Activated T-helper 17 cell treated with anti-CD3 and anti-CD28 coated beads, Interleukin-2, amount 50 U/mL, for 72 hours (primary cell): ENCODE measurements around the gene EVPL. TPM values are rescaled to one million over a fixed set of nuclear protein-coding genes. Genes with fewer than 3 reads are reported as not detected.
A peak's percentile ranks its signal among the peaks of the same experiment; 100 is the strongest.
"Not testable (repeated sequence)": the region's sequence is repeated elsewhere in the genome, so short reads cannot be mapped to it uniquely, and the experiment has no call there.

Experiments used
- ATAC-seq: fragments of 150-1000 bp; cut with Tn5 transposase; replicated peaks from 2 replicates; pipeline ENCODE4 v1.10.0; 2021; ENCODE audit warnings: mild to moderate bottlenecking, moderate library complexity
- H3K27ac Mint-ChIP-seq: one replicate; pipeline ENCODE4 v1.8.0; 2022; ENCODE audit warnings: mixed read lengths
- H3K27me3 Mint-ChIP-seq: one replicate; pipeline ENCODE4 v1.8.0; 2022; ENCODE audit warnings: mixed read lengths
- H3K36me3 Mint-ChIP-seq: one replicate; pipeline ENCODE4 v1.8.0; 2022; ENCODE audit warnings: low read depth, mild to moderate bottlenecking, mixed read lengths
- H3K4me1 Mint-ChIP-seq: one replicate; pipeline ENCODE4 v1.8.0; 2022; ENCODE audit warnings: mixed read lengths
- H3K4me3 Mint-ChIP-seq: one replicate; pipeline ENCODE4 v1.8.0; 2022; ENCODE audit warnings: mild to moderate bottlenecking, mixed read lengths
- H3K9me3 Mint-ChIP-seq: one replicate; pipeline ENCODE4 v1.8.0; 2022; ENCODE audit warnings: mixed read lengths
- total RNA-seq, 2 donors: library from RNA; stranded (reverse); gene quantifications; one replicate each; pipeline ENCODE4 v1.2.3, GENCODE V29; 2022

The EVPL gene
- total RNA-seq, result under 1 TPM in 1 of 2 donors, not detected in 1; 0.11 TPM

GRCh38 chr17:76027159-76027839 is at the start of gene EVPL:
TSS of gene EVPL (minus strand) at chr17:76027306. CDS start at chr17:76027198, 108 bp downstream.
- H3K4me1 Mint-ChIP-seq, result peaks cover 3% of the 10 kb centered on the region
- no peaks in the 10 kb centered on the region for H3K27me3 Mint-ChIP-seq
- H3K4me3 Mint-ChIP-seq, result no peak within 1 kb of the TSS
- no peaks in the 10 kb centered on the region for H3K9me3 Mint-ChIP-seq
- H3K36me3 Mint-ChIP-seq, result no peaks in the 10 kb centered on the region
- ATAC-seq, result no peak
- H3K27ac Mint-ChIP-seq, result no peak within 1 kb of the TSS

DNA sequence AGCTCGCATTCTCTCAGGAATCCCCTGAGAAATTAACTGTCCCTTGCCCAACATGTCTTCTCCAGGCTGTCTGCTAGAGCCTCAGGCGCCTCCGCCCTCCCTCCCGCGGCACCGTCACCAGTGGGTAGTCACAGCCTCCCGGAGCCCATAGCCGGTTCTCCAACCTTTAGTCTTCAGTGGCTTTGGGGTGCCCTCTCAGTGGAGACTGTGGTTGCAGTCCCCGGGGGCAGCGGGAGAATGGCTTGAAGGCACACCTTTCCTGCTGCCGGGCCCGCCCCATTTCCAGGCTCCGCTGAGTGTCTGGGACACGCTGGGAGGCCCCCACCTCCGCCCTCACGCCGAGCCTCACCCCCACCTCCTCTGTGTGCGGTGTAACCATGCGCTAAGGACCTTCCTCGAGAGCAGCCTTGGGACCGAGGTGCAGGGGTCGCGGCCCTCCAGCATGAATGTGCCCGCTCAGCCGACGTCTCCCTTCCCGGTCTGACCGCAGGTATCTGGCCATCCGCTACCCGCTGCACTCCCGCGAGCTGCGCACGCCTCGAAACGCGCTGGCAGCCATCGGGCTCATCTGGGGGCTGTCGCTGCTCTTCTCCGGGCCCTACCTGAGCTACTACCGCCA is 49.1 kb upstream of the EVPL start:
- Mint-ChIP-seq H3K9me3 (no peaks in the 10 kb centered on the region), H3K4me1 (peaks cover 9% of the 10 kb centered on the region), H3K36me3 (peaks cover 47% of the 10 kb centered on the region), H3K27me3 (peaks cover 23% of the 10 kb centered on the region), H3K27ac (no peak overlapping the region), H3K4me3 (peak overlapping the region; percentile 70)
- ATAC-seq, result no peak

DNA sequence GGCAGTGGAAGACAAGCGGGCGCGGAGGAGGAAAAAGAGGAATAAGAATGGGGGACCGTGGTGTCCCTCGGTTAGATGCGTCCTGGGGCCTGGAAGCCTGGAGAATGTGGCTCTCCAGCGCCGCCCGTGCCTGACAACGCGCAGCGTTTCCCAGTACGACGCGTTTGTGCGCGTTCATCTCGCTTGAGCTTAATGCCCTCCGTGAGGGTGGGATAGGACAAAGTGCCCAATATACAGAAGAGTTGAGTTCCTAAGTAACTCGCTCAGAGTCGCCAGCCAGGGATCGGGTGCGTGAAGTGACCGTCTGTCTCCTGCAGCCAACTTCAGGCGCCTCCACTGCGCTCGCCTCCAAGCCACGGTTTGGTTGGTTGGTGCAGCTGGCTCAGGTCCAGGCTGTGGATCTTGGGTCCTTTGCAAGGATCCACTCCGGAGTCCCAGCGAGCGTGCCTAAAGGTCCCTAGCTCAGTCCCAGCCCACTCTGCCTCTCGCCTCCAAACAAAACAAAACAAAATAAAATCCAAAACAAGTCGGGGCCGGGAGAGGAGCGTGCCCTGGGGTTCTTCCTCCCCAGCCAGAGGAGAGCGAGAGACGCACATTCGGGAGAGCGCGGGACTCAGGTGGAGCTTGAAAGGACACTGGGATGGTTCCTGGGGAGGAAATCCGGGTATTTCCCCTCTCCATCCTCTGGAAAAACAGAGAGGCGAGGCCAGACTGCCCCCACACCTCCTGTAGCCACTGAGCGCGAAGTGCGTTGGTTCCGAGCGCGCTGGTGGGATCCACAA is 48.4 kb upstream of the EVPL start:
- no peak for ATAC-seq
- peaks cover 13% of the 10 kb centered on the region for H3K4me1 Mint-ChIP-seq
- H3K27me3 Mint-ChIP-seq, result peaks cover 23% of the 10 kb centered on the region

GRCh38 chr17:76074390-76075363 is 47.6 kb upstream of the EVPL start, which contains the start of gene GALR2:
TSS of gene GALR2 (plus strand) at chr17:76074781. CDS start at chr17:76074884, 103 bp downstream.
- no peaks in the 10 kb centered on the region for H3K9me3 Mint-ChIP-seq
- no peak for ATAC-seq
- peaks cover 18% of the 10 kb centered on the region for H3K4me1 Mint-ChIP-seq
- H3K27ac Mint-ChIP-seq, result no peak within 1 kb of the TSS
- H3K27me3 Mint-ChIP-seq, result peaks cover 23% of the 10 kb centered on the region
- H3K36me3 Mint-ChIP-seq, result peaks cover 62% of the 10 kb centered on the region
- peak within 1 kb of the TSS; percentile 99 for H3K4me3 Mint-ChIP-seq

More for the DNA sequence above, 48.4 kb upstream of the EVPL start:
- Mint-ChIP-seq H3K9me3 (no peaks in the 10 kb centered on the region), H3K27ac (no peak overlapping the region), H3K4me3 (peak overlapping the region; percentile 70), H3K36me3 (peaks cover 53% of the 10 kb centered on the region)

DNA sequence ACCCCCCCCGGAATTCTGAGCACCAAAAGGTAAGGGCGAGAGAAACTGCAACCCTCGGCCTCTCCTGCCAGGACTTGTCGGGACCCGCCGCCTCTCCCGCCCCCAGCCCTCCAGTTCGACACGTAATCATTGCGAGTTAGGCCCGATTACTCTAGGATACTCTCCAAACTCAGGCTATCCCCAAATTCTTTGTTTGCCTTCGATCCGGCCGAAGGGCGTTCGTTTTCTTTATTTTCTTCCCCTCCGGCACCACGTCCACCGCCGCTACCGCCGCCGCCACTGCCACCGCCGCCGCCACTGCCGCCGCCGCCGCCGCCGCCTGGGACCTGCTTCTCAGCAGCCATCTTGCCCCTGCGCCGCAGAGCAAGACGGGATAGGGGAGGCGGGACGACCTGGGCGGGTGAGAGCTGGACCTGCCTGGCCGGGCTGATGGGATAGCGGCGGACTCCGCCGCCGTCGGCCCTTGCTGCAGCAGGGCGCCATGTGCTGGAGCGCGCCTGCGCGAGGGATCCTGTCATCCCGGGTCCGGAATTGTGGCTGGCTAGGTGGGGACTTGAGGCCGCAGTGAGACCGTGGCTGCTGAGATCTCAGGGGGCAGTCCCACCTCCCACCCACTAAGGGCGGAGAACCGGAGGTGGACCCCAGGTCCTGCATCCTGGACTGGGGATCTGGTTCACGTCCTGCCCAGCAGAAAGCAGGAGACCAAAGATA is 45.2 kb upstream of the EVPL start, which contains the start of gene SRP68:
TSS of gene SRP68 (minus strand) at position 370 of the 711 bp plus-strand sequence. CDS start at position 344, 26 bp downstream.
- peak within 1 kb of the TSS; percentile 99 for H3K4me3 Mint-ChIP-seq
- peaks cover 18% of the 10 kb centered on the region for H3K27me3 Mint-ChIP-seq
- H3K27ac Mint-ChIP-seq, result peak within 1 kb of the TSS; percentile 100
- peaks cover 80% of the 10 kb centered on the region for H3K36me3 Mint-ChIP-seq
- H3K4me1 Mint-ChIP-seq, result peaks cover 22% of the 10 kb centered on the region
- peak; percentile 74 for ATAC-seq
- no peaks in the 10 kb centered on the region for H3K9me3 Mint-ChIP-seq

GRCh38 chr17:76071531-76072147 is 44.5 kb upstream of the EVPL start:
- Mint-ChIP-seq H3K4me1 (peaks cover 22% of the 10 kb centered on the region), H3K9me3 (no peaks in the 10 kb centered on the region), H3K27ac (peak overlapping the region; percentile 100), H3K36me3 (peaks cover 82% of the 10 kb centered on the region), H3K4me3 (peak overlapping the region; percentile 99), H3K27me3 (peaks cover 14% of the 10 kb centered on the region)
- ATAC-seq, result peak; percentile 80

DNA sequence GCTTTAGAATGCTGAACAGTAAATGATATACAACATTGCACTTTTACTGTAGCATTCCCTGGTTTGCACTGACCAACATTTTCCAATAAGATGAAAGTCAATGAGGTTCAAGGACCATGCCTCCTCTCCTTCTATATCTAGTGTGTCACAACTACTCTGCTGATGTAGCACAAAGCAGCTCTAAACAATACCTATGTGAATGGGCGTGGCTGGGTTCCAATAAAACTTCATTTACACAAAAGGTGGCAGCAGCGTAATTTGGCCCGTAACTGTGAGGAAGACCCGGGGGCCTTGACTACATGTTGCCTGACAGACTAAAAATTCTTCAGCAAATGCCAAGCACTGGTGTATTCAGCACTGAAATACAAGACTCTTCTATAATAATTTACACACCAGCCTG is 38.7 kb upstream of the EVPL start:
- no peak for ATAC-seq
- H3K4me1 Mint-ChIP-seq, result peaks cover 31% of the 10 kb centered on the region
- no peak overlapping the region for H3K4me3 Mint-ChIP-seq
- no peak overlapping the region for H3K27ac Mint-ChIP-seq
- H3K36me3 Mint-ChIP-seq, result peaks cover 98% of the 10 kb centered on the region
- no peaks in the 10 kb centered on the region for H3K9me3 Mint-ChIP-seq
- H3K27me3 Mint-ChIP-seq, result no peaks in the 10 kb centered on the region

DNA sequence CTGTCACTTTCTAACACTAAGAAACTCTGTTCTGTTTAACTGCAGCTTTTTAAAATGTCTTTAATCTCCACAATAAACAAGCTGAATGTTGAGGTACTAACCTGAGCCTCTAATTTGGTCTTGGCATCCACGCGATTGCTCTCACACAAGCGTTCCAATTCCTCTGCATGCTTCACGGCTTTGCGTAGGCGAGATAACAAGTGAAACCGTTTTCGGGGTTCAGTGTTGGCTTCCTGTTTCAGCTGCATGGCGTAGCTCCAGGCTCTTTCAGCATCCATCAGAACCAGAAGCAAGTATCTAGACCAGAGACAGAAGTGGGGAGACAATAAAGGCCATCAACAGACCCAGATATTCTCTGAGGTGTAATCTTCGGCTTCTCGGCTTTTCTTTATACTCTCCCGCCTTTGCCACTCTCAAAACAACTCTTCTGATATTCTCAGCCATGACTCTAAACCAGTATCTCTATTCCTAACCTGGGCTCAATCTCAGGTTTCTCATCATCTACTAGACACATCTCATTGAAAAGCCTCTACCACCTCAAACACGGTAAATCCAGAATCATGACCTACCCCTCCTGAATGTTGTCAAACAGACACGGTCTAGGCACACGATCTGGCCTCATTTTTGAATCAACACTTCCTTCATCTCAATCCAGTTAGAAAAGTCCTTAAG is 36.9 kb upstream of the EVPL start:
- peak overlapping the region; percentile 79 for H3K4me3 Mint-ChIP-seq
- ATAC-seq, result peak; percentile 96
- no peaks in the 10 kb centered on the region for H3K9me3 Mint-ChIP-seq
- peaks cover 24% of the 10 kb centered on the region for H3K4me1 Mint-ChIP-seq
- peaks cover 98% of the 10 kb centered on the region for H3K36me3 Mint-ChIP-seq
- no peaks in the 10 kb centered on the region for H3K27me3 Mint-ChIP-seq
- H3K27ac Mint-ChIP-seq, result peak overlapping the region; percentile 86

GRCh38 chr17:76058264-76058663 is 31.2 kb upstream of the EVPL start:
- peaks cover 98% of the 10 kb centered on the region for H3K36me3 Mint-ChIP-seq
- not testable (repeated sequence) for H3K27me3 Mint-ChIP-seq, H3K9me3 Mint-ChIP-seq, ATAC-seq, H3K4me3 Mint-ChIP-seq, H3K27ac Mint-ChIP-seq
- H3K4me1 Mint-ChIP-seq, result peaks cover 17% of the 10 kb centered on the region

DNA sequence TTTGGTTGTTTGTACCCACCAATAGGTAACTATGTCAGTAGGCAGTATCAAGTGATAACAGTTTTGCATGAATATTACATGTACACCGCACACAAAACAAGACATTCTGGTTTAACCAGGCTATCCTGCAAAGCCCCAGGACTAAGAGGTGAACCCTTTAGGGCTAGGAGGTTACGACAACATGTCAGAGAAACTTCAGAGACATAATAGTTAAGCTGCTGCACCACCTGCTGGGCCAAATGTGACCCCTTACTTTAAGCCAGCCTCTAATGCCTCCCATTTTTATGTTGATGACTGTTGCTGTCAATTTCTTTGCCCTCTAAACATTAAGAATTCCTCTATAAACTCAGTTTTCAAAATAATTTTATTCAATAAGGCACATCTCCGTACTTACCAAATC is 29.8 kb upstream of the EVPL start:
- Mint-ChIP-seq H3K4me3 (no peak overlapping the region), H3K27ac (no peak overlapping the region), H3K36me3 (peaks cover 100% of the 10 kb centered on the region), H3K27me3 (no peaks in the 10 kb centered on the region), H3K4me1 (peaks cover 18% of the 10 kb centered on the region), H3K9me3 (no peaks in the 10 kb centered on the region)
- no peak for ATAC-seq

GRCh38 chr17:76054112-76054476 is 27.0 kb upstream of the EVPL start:
- Mint-ChIP-seq H3K9me3 (no peaks in the 10 kb centered on the region), H3K36me3 (peaks cover 100% of the 10 kb centered on the region)

GRCh38 chr17:76053246-76054111 is 26.4 kb upstream of the EVPL start:
- H3K27ac Mint-ChIP-seq, result peak overlapping the region; percentile 73
- no peaks in the 10 kb centered on the region for H3K9me3 Mint-ChIP-seq
- no peaks in the 10 kb centered on the region for H3K27me3 Mint-ChIP-seq
- peak; percentile 73 for ATAC-seq
- H3K4me3 Mint-ChIP-seq, result peak overlapping the region; percentile 58
- H3K4me1 Mint-ChIP-seq, result peaks cover 35% of the 10 kb centered on the region
- H3K36me3 Mint-ChIP-seq, result peaks cover 100% of the 10 kb centered on the region

More at GRCh38 chr17:76054112-76054476, 27.0 kb upstream of the EVPL start:
- ATAC-seq, result peak; percentile 79
- Mint-ChIP-seq H3K27ac (peak overlapping the region; percentile 73), H3K4me1 (peaks cover 35% of the 10 kb centered on the region), H3K27me3 (no peaks in the 10 kb centered on the region), H3K4me3 (peak overlapping the region; percentile 58)
